ENCODE measurements around the gene PSPH.
A peak's percentile ranks its signal among the peaks of the same experiment; 100 is the strongest.

The PSPH gene

DNA sequence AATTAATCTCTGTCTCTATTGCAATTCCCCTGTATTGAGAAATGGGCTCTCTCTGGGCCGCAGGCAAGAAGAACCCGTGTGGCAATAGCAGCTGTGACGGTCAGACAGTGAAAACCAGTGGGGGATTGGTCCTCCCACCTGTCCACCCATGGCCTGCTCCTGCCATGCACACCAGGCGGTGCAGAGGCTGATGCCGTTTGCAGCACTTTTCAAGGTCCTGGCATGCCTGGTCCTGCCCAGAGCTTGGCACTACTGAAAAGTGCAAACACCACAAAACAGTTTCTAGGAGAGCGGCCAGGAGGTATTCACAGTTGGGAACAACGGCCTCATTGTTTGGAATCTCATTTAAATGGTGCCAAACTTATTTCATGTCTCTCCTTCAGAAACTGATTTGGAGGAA lies 41.5 kb downstream of the PSPH start:
- peak; percentile 52 for TF ChIP-seq CEBPB (IDR thresholded peaks at IDR 0.05)
- TF ChIP-seq TCF12 (IDR thresholded peaks at IDR 0.05; ENCODE audit: low read depth): peak; percentile 36; the same call in 1 of the 2 replicates
- no peak for TF ChIP-seq ZBTB7A (IDR thresholded peaks at IDR 0.05; ENCODE audit: low read depth)
- TF ChIP-seq, protein P1, sequence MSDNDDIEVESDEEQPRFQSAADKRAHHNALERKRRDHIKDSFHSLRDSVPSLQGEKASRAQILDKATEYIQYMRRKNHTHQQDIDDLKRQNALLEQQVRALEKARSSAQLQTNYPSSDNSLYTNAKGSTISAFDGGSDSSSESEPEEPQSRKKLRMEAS (IDR thresholded peaks at IDR 0.05): no peak
- no peak for TF ChIP-seq TAF1 (IDR thresholded peaks at IDR 0.05; ENCODE audit: low read depth)
- TF ChIP-seq YY1 (IDR thresholded peaks at IDR 0.05; ENCODE audit: low read depth): no peak
- no peak for TF ChIP-seq RAD21 (IDR thresholded peaks at IDR 0.05; ENCODE audit: low read depth)

DNA sequence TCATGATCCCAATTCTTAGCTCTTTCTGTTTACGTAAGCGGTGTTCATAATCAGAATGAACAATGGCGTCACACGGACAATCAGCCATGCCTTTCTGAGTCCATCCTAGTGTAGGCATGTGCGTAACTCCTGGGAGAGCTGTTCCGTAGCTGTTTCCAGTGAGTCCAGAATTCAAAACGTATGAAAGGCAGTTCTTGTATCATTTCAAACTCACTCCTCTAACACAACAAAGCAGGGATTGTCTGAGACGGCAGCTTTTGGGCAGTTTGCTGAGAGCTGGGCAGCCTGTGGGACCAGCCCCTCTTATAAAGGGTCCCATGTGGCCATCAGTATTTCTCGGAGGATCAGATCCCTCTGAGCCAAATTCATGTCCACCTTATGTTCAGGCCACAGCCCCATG lies 43.4 kb downstream of the PSPH start:
- TF ChIP-seq EP300 (IDR thresholded peaks at IDR 0.05; ENCODE audit: borderline replicate concordance) (no peak), CREB1 (IDR thresholded peaks at IDR 0.05; ENCODE audit: low read depth) (no peak), RAD21 (IDR thresholded peaks at IDR 0.05; ENCODE audit: low read depth) (no peak), TCF12 (IDR thresholded peaks at IDR 0.05; ENCODE audit: low read depth) (no peak)

DNA sequence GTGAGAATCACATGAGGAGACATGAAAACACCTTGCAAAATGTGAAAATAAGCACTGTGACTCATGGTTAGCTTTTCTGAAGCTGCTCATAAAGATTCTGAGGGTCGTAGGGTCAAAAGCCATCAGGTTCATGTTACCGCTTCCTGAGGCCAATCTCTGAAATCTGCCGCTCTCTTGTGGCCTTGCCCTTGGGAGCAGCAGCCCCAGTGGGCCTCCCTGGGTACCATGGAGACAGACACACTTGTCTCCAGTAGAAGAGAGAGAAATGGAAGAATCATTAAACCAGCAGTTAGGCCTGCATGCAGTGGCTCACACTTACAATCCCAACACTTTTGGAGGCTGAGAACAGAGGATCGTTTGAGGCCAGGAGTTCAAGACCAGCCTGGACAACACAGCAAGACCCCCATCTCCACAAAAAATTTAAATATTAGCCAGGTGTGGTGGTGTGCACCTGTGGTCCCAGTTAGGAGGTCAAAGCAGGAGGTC lies 44.0 kb downstream of the PSPH start:
- no peak for TF ChIP-seq TAF1 (IDR thresholded peaks at IDR 0.05; ENCODE audit: low read depth)
- TF ChIP-seq NFIC (IDR thresholded peaks at IDR 0.05): no peak
- TF ChIP-seq, protein P1 (IDR thresholded peaks at IDR 0.05): no peak

DNA sequence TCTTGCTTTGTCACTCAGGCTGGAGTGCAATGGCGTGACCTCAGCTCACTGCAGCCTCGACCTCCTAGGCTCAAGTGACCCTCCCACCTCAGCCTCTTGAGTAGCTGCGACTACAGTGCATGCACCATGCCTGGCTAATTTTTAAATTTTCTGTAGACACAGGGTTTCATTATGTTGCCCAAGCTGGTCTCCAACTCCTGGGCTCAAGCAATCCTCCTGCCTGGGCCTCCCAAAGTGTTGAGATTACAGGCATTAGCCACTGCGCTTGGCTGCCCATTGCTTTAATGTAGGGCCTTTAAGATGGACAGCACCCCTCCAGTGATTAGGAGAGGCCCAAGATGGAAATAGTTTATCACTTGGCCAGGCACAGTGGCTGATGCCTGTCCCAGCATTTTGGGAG lies 47.5 kb downstream of the PSPH start:
- no peak for TF ChIP-seq NFIC (IDR thresholded peaks at IDR 0.05)
- TF ChIP-seq TAF1 (IDR thresholded peaks at IDR 0.05; ENCODE audit: low read depth): no peak
- TF ChIP-seq ZBTB7A (IDR thresholded peaks at IDR 0.05; ENCODE audit: low read depth): no peak
- no peak for TF ChIP-seq CEBPB (IDR thresholded peaks at IDR 0.05)
- no peak for TF ChIP-seq RAD21 (IDR thresholded peaks at IDR 0.05; ENCODE audit: low read depth)
- TF ChIP-seq FOXM1 (IDR thresholded peaks at IDR 0.05; ENCODE audit: borderline replicate concordance, low read depth): no peak
- no peak for TF ChIP-seq EGR1 (IDR thresholded peaks at IDR 0.05)
- TF ChIP-seq, protein P2, sequence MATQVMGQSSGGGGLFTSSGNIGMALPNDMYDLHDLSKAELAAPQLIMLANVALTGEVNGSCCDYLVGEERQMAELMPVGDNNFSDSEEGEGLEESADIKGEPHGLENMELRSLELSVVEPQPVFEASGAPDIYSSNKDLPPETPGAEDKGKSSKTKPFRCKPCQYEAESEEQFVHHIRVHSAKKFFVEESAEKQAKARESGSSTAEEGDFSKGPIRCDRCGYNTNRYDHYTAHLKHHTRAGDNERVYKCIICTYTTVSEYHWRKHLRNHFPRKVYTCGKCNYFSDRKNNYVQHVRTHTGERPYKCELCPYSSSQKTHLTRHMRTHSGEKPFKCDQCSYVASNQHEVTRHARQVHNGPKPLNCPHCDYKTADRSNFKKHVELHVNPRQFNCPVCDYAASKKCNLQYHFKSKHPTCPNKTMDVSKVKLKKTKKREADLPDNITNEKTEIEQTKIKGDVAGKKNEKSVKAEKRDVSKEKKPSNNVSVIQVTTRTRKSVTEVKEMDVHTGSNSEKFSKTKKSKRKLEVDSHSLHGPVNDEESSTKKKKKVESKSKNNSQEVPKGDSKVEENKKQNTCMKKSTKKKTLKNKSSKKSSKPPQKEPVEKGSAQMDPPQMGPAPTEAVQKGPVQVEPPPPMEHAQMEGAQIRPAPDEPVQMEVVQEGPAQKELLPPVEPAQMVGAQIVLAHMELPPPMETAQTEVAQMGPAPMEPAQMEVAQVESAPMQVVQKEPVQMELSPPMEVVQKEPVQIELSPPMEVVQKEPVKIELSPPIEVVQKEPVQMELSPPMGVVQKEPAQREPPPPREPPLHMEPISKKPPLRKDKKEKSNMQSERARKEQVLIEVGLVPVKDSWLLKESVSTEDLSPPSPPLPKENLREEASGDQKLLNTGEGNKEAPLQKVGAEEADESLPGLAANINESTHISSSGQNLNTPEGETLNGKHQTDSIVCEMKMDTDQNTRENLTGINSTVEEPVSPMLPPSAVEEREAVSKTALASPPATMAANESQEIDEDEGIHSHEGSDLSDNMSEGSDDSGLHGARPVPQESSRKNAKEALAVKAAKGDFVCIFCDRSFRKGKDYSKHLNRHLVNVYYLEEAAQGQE (IDR thresholded peaks at IDR 0.05; ENCODE audit: low read depth): no peak
- TF ChIP-seq TEAD4 (IDR thresholded peaks at IDR 0.05): no peak
- no peak for TF ChIP-seq EP300 (IDR thresholded peaks at IDR 0.05; ENCODE audit: borderline replicate concordance)
- TF ChIP-seq YY1 (IDR thresholded peaks at IDR 0.05; ENCODE audit: low read depth): no peak
- TF ChIP-seq CREB1 (IDR thresholded peaks at IDR 0.05; ENCODE audit: low read depth): no peak

DNA sequence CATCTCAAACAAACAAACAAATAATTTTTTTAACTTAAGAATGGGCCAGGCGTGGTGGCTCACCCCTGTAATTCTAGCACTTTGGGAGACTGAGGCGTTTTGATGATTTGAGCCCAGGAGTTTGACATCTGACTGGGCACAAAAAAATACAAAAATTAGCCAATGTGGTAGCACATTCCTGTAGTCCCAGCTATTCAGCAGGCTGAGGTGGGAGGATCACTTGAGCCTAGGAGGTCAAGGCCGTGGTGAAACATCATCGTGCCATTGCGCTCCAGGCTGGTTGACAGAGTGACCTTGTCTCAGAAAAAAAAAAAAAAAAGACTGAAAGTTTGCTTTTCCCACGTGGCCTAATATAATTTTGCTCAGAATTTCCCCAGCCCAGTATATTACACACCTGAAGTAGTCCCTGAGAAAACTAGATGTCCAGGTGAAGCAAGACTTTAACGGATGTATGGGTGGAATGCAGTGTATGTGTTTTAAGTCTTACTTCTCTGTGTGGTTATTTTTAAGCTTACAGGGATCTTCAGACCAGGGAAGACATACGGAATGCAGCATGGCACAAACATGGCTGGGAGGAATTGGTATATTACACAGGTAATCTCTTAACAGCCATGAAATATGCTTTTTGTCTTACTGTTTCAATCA lies 54.3 kb downstream of the PSPH start:
- TF ChIP-seq, protein P1 (IDR thresholded peaks at IDR 0.05): no peak
- TF ChIP-seq ZBTB7A (IDR thresholded peaks at IDR 0.05; ENCODE audit: low read depth): no peak
- no peak for TF ChIP-seq CREB1 (IDR thresholded peaks at IDR 0.05; ENCODE audit: low read depth)
- TF ChIP-seq FOXM1 (IDR thresholded peaks at IDR 0.05; ENCODE audit: borderline replicate concordance, low read depth): no peak
- no peak for TF ChIP-seq TEAD4 (IDR thresholded peaks at IDR 0.05)
- no peak for TF ChIP-seq NFIC (IDR thresholded peaks at IDR 0.05)

DNA sequence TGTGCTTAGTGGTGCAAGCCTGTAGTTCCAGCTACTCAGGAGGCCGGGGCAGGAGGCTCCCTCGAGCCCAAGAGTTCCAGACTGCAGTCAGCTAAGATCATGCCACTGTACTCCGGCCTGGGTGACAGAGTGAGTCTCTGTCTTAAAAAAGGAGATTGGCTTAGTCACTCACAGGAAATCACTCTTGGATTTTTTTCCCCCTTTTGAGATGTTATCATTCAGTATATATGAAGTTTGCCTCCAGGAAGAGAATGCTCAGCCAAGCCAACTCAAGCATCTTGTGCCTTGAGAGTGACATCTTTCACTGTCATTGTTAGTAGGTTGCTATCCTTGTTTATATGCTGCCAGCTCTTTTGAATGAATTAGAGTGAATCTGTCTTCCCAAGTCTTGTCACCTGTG lies 58.9 kb downstream of the PSPH start:
- TF ChIP-seq NFIC (IDR thresholded peaks at IDR 0.05): no peak
- TF ChIP-seq TEAD4 (IDR thresholded peaks at IDR 0.05): no peak
- TF ChIP-seq CEBPB (IDR thresholded peaks at IDR 0.05): no peak
- TF ChIP-seq YY1 (IDR thresholded peaks at IDR 0.05; ENCODE audit: low read depth): no peak
- TF ChIP-seq FOXM1 (IDR thresholded peaks at IDR 0.05; ENCODE audit: borderline replicate concordance, low read depth): no peak
- TF ChIP-seq, protein P2 (IDR thresholded peaks at IDR 0.05; ENCODE audit: low read depth): no peak
- no peak for TF ChIP-seq TCF12 (IDR thresholded peaks at IDR 0.05; ENCODE audit: low read depth)
- no peak for TF ChIP-seq TAF1 (IDR thresholded peaks at IDR 0.05; ENCODE audit: low read depth)
- no peak for TF ChIP-seq CREB1 (IDR thresholded peaks at IDR 0.05; ENCODE audit: low read depth)
- TF ChIP-seq ZBTB7A (IDR thresholded peaks at IDR 0.05; ENCODE audit: low read depth): no peak
- TF ChIP-seq EGR1 (IDR thresholded peaks at IDR 0.05): no peak
- TF ChIP-seq, protein P1 (IDR thresholded peaks at IDR 0.05): no peak
- TF ChIP-seq, protein P3, sequence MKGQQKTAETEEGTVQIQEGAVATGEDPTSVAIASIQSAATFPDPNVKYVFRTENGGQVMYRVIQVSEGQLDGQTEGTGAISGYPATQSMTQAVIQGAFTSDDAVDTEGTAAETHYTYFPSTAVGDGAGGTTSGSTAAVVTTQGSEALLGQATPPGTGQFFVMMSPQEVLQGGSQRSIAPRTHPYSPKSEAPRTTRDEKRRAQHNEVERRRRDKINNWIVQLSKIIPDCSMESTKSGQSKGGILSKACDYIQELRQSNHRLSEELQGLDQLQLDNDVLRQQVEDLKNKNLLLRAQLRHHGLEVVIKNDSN (IDR thresholded peaks at IDR 0.05): no peak
- TF ChIP-seq EP300 (IDR thresholded peaks at IDR 0.05; ENCODE audit: borderline replicate concordance): no peak
- no peak for TF ChIP-seq RAD21 (IDR thresholded peaks at IDR 0.05; ENCODE audit: low read depth)

All from Ishikawa (cell line).